OCI-LY1 (cell line): ENCODE data around the gene SLC4A11.

ENCODE experiments used
- H2AFZ ChIP-seq: fragments of 200-600 bp; sonication (generic), shearing (Covaris generic); 2 replicates; pipeline ENCODE4 v1.6.0; 2014; ENCODE audit warnings: antibody characterized with exemption, mild to moderate bottlenecking, low read length
- H3F3A ChIP-seq: fragments of 200-600 bp; sonication (generic), shearing (Covaris generic); 2 replicates; pipeline ENCODE4 v1.6.0; 2014; ENCODE audit warnings: mild to moderate bottlenecking, antibody characterized with exemption, low read length, moderate library complexity; ENCODE audit not compliant: insufficient read depth
- H3K27ac ChIP-seq: fragments of 200-600 bp; sonication (generic); 2 replicates; pipeline ENCODE4 v1.5.1; 2014; ENCODE audit warnings: low read length, mixed run types, mild to moderate bottlenecking, low read depth; ENCODE audit not compliant: poor library complexity, severe bottlenecking
- H3K27me3 ChIP-seq: fragments of 200-600 bp; sonication (generic); 2 replicates; pipeline ENCODE4 v1.6.0; 2014; ENCODE audit warnings: antibody characterized with exemption, mild to moderate bottlenecking, low read length, moderate library complexity; ENCODE audit not compliant: insufficient read depth
- H3K36me3 ChIP-seq: fragments of 200-600 bp; sonication (generic); 2 replicates; pipeline ENCODE4 v1.6.1; 2014; ENCODE audit warnings: mild to moderate bottlenecking, antibody characterized with exemption, low read length, moderate library complexity, mixed read lengths; ENCODE audit not compliant: insufficient read depth
- H3K4me1 ChIP-seq: fragments of 200-600 bp; sonication (generic); 2 replicates; pipeline ENCODE4 v1.5.1; 2014; ENCODE audit warnings: mild to moderate bottlenecking, low read length, moderate library complexity; ENCODE audit not compliant: insufficient read depth, severe bottlenecking
- H3K4me2 ChIP-seq: fragments of 200-600 bp; sonication (generic), shearing (Covaris generic); 2 replicates; pipeline ENCODE4 v1.6.1; 2014; ENCODE audit warnings: low read length
- H3K4me3 ChIP-seq: fragments of 200-600 bp; sonication (generic); 2 replicates; pipeline ENCODE4 v1.5.1; 2014; ENCODE audit warnings: low read length, low read depth, mild to moderate bottlenecking, mixed read lengths; ENCODE audit not compliant: poor library complexity, severe bottlenecking
- H3K79me2 ChIP-seq: fragments of 200-600 bp; shearing (Covaris generic); 2 replicates; pipeline ENCODE4 v1.6.1; 2016; ENCODE audit warnings: mixed run types, low read length, mixed read lengths; ENCODE audit not compliant: insufficient read depth
- H3K9ac ChIP-seq: fragments of 200-600 bp; sonication (generic), shearing (Covaris generic); 2 replicates; pipeline ENCODE4 v1.6.1; 2014; ENCODE audit warnings: mild to moderate bottlenecking, low read length, mixed read lengths
- H3K9me2 ChIP-seq: fragments of 200-600 bp; sonication (generic), shearing (Covaris generic); 2 replicates; pipeline ENCODE4 v1.6.1; 2014; ENCODE audit warnings: low read depth, mild to moderate bottlenecking, low read length, mixed read lengths
- H3K9me3 ChIP-seq: fragments of 200-600 bp; shearing (Covaris generic); 2 replicates; pipeline ENCODE4 v1.6.1; 2014; ENCODE audit warnings: low read length, mixed read lengths
- H4K20me1 ChIP-seq: fragments of 200-600 bp; sonication (generic), shearing (Covaris generic); 2 replicates; pipeline ENCODE4 v1.6.0; 2016; ENCODE audit warnings: mild to moderate bottlenecking, low read length; ENCODE audit not compliant: insufficient read depth
- EZH2 ChIP-seq: fragments of 200-600 bp; sonication (generic), shearing (Covaris generic); IDR thresholded peaks from 2 replicates; pipeline ENCODE4 v1.8.0; 2017; ENCODE audit warnings: borderline replicate concordance, mixed run types, mild to moderate bottlenecking, antibody characterized with exemption, low read length, moderate library complexity, mixed read lengths
- TF ChIP-seq, protein P1 (sequence below): fragments of 200-600 bp; sonication (generic), shearing (Covaris generic); IDR thresholded peaks from 2 replicates; pipeline ENCODE4 v1.5.1; 2017; ENCODE audit warnings: mild to moderate bottlenecking, antibody characterized with exemption, low read length, moderate library complexity, mixed read lengths

Gene SLC4A11

GRCh38 chr20:3223994-3224680, 14.9 kb downstream of the SLC4A11 start:
- Histone ChIP-seq H3K4me3 (no peak overlapping the region), H3K9ac (no peak overlapping the region), H3K9me3 (no peaks in the 10 kb centered on the region), H3K79me2 (no peaks in the 10 kb centered on the region), H3K27me3 (no peaks in the 10 kb centered on the region), H2AFZ (no peak overlapping the region), H3F3A (no peaks in the 10 kb centered on the region), H3K4me2 (no peak overlapping the region), H3K4me1 (peaks cover 15% of the 10 kb centered on the region), H3K36me3 (peaks cover 50% of the 10 kb centered on the region), H3K9me2 (no peaks in the 10 kb centered on the region), H4K20me1 (no peaks in the 10 kb centered on the region), H3K27ac (no peak overlapping the region)
- no peak for TF ChIP-seq EZH2
- TF ChIP-seq, protein P1, sequence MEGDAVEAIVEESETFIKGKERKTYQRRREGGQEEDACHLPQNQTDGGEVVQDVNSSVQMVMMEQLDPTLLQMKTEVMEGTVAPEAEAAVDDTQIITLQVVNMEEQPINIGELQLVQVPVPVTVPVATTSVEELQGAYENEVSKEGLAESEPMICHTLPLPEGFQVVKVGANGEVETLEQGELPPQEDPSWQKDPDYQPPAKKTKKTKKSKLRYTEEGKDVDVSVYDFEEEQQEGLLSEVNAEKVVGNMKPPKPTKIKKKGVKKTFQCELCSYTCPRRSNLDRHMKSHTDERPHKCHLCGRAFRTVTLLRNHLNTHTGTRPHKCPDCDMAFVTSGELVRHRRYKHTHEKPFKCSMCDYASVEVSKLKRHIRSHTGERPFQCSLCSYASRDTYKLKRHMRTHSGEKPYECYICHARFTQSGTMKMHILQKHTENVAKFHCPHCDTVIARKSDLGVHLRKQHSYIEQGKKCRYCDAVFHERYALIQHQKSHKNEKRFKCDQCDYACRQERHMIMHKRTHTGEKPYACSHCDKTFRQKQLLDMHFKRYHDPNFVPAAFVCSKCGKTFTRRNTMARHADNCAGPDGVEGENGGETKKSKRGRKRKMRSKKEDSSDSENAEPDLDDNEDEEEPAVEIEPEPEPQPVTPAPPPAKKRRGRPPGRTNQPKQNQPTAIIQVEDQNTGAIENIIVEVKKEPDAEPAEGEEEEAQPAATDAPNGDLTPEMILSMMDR, result no peak

GRCh38 chr20:3223651-3223993, 15.4 kb downstream of the SLC4A11 start:
- peaks cover 50% of the 10 kb centered on the region for H3K36me3 ChIP-seq
- H3K27ac ChIP-seq, result peak overlapping the region; percentile 53
- no peak overlapping the region for H3K4me2 ChIP-seq

GRCh38 chr20:3222635-3223600, 16.1 kb downstream of the SLC4A11 start:
- TF ChIP-seq, protein P1, result no peak
- Histone ChIP-seq H3K9ac (no peak overlapping the region), H3K4me2 (no peak overlapping the region)

More at GRCh38 chr20:3223651-3223993, 15.4 kb downstream of the SLC4A11 start:
- Histone ChIP-seq H3K9me2 (no peaks in the 10 kb centered on the region), H3K9ac (no peak overlapping the region), H3K79me2 (no peaks in the 10 kb centered on the region), H2AFZ (no peak overlapping the region), H3K27me3 (no peaks in the 10 kb centered on the region), H3K4me3 (no peak overlapping the region), H3K4me1 (peaks cover 15% of the 10 kb centered on the region), H3K9me3 (no peaks in the 10 kb centered on the region), H4K20me1 (no peaks in the 10 kb centered on the region), H3F3A (no peaks in the 10 kb centered on the region)
- TF ChIP-seq, protein P1, result no peak
- TF ChIP-seq EZH2, result no peak

More at GRCh38 chr20:3222635-3223600, 16.1 kb downstream of the SLC4A11 start:
- Histone ChIP-seq H3K4me1 (peaks cover 15% of the 10 kb centered on the region), H3K9me3 (no peaks in the 10 kb centered on the region), H3K27ac (peak overlapping the region; percentile 53), H3K9me2 (no peaks in the 10 kb centered on the region), H3K4me3 (no peak overlapping the region), H2AFZ (no peak overlapping the region), H3K79me2 (no peaks in the 10 kb centered on the region), H3F3A (no peaks in the 10 kb centered on the region), H3K36me3 (peaks cover 55% of the 10 kb centered on the region), H4K20me1 (no peaks in the 10 kb centered on the region), H3K27me3 (no peaks in the 10 kb centered on the region)
